Measurements from ENCODE around the gene GOLGA8K. TPM values are rescaled to one million over a fixed set of nuclear protein-coding genes. Genes with fewer than 3 reads are reported as not detected.

The GOLGA8K gene
- total RNA-seq, result 0.25 TPM in 1 of 2 replicates, not detected in the other

DNA sequence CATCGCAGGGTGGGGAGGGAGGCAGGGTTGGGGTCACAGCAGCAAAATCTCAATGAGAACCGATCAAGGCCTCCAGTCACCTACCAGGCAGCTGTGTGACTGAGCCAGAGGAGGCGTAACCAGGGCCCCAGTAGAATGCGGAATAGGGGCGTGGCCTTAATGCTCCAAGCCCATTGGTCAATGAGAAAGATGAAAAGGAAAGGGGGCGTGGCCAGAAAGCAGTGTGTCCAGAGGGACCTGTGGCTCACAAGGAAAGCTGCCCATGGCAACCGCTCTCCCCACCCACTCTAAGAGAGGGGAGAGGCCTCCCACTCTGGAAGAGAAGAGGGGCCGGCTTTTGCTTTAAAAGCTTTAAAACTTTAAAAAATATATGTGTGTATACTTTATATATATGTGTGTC, at the start of gene GOLGA8K:
Gene GOLGA8K, minus strand, starts transcription at position 101 of the 400 bp plus-strand sequence. Its CDS starts 98 bp downstream, at position 3.

Other genes starting within 250 kb of the GOLGA8K start
- 1.7 TPM in 1 of 2 replicates, not detected in the other for gene GOLGA8O, start 52.3 kb upstream of the GOLGA8K start, total RNA-seq
- 3.0 and 11.4 TPM in 2 replicates for gene GOLGA8N, start 190.2 kb upstream of the GOLGA8K start, total RNA-seq
- gene ARHGAP11A, start 212.2 kb upstream of the GOLGA8K start, total RNA-seq, result 16.9 and 50.8 TPM in 2 replicates
- gene SCG5, start 238.4 kb upstream of the GOLGA8K start, total RNA-seq, result 3.2 and 14.7 TPM in 2 replicates

Measured in uterine smooth muscle cell (primary cell).